Fibroblast of skin of scalp (primary cell): ENCODE measurements around the gene BMERB1.
A peak's percentile ranks its signal among the peaks of the same experiment; 100 is the strongest.
"Not testable (repeated sequence)": the region's sequence is repeated elsewhere in the genome, so short reads cannot be mapped to it uniquely, and the experiment has no call there.

Experiments
- DNase-seq: peaks from one replicate; pipeline ENCODE4 v3.0.0-alpha.2; 2013

Gene BMERB1

DNA sequence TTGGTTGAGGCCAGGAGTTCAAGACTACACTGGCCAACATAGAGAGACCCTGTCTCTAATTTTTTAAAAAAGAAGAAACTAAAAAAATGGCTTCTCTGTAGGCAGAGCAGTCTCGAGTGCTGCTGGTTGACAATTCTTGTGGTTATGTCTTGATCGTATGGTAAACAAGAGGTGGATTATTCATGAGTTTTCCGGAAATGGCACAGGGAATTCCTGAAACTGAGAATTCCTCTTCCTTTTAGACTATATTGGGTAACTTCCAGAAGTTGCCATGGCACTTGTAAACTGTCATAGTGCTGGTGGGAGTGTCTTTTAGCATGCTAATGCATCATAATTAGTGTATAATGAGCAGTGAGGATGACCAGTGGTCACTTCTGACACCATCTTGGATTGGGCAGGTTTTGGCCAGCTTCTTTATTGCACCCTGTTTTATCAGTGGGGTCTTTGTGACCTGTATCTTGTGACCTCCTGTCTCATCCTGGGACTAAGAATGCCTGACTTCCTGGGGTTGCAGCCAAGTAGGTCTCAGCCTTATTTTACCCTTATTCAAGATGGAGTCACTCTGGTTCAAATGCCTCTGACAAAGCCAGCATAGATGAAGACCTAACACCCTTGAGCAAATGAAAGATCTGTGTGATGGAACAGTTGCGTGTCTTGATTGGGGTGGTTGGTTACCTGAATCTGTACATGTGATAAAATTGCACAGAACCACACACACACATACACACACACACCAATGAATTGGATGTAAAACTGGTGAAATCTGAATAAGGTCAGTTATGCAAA, 30.2 kb downstream of the BMERB1 start:
- DNase-seq, result no peak

DNA sequence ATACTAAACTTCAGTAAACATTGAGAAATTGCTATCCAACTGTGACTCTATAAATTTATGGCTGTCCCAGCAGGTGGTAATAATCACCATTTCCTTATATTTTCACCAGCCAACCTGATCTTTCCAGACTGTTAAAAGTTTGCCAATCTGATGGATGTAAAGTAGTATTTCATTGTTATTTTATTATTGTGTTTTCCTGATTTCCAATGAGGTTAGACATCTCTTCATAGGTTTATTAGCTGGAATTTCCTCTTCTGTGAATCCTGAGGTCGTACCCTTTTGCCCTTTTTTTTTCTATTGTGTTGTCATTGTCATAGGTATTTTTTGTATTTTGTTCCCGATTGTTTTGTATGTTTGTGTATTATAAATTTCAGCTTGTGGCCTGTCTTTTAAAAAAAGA, 31.7 kb downstream of the BMERB1 start:
- DNase-seq, result no peak

DNA sequence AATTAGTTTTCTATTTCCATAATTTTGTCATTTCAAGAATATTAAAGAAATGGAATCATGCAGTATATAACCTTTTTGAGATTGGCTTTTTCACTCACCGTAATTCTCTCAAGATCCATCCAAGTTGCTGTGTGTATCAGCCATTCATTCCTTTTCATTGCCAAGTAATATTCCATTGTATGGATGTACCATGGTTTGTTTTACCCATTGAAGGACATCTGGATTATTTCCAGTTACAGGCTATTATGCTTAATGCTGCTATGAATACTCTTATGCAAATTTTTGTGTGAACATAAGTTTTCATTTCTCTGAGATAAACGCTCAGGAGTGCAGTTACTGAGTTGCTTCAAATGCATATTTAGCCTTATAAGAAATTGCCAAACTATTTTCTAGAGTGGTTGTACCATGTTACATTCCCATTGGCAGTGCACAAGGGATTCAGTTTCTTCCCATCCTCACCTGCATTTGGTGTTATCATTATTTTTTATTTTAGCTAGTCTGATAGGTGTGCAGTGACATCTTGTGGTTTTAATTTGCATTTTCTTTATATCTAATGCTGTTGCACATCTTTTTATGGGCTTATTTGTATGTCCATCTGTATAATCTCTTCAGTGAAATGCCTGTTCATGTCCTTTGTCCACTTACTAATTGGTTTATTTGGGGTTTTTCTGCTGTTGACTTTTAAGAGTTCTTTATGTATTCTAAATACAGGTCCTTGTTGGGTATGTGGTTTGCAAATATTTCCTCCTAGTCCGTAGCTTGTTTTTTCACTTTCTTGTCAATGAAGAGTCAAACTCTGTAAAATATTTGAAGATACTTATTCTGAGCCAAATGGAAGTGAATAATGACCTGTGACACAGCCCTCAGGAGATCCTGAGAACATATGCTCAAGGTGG, 32.7 kb downstream of the BMERB1 start:
- DNase-seq, result no peak

DNA sequence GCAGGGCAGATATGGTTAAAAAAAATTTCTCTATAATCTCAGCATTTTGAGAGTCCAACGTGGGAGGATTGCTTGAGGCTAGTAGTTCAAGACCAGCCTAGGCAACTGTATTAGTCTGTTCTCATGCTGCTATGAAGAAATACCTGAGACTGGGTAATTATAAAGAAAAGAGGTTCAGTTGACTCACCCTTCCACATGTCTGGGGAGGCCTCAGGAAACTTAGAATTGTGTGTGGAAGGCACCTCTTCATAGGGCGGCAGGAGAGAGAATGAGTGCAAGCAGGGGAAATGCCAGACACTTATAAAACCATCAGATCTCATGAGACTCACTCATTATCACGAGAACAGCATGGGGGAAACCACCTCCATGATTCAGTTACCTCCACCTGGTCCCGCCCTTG, 42.6 kb downstream of the BMERB1 start:
- DNase-seq, result not testable (repeated sequence)

- no peak for DNase-seq
Observed at GRCh38 chr16:15477802-15478201, 43.4 kb downstream of the BMERB1 start.

DNA sequence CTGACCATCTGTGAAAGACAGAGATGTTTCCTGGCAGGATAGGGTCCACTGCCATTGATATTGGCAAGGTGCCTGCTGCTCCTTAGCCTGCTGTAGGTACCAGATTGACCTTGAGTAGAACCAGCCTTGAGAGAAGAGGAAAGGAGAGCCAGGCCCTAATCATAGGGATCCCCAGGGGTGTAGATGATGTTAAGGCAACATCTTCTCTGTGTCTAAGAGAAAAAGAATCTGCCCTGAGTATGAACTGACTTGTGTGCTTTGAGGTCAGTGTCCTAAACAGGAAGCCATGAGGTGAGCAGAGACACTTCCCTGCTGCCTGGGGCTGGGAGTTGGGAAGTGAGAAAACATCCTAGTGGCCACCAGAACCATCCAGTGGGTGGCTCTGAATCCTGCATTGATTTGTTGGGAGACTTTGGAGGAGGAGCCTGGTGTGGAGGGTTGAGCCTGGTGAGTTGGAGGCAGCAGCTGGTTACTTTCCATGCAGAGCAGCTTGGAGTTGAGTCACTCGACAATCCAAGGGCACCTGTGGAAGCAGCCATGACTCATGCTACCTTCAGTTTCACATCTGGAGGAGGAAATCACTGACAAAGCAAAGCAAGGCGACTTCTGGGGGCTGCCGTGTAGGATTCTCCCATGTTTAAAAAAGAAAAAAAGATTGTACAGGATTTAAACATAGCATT, 47.8 kb downstream of the BMERB1 start:
- DNase-seq, result peak; percentile 84

- no peak for DNase-seq
Observed at GRCh38 chr16:15482748-15483298, 48.4 kb downstream of the BMERB1 start.

DNA sequence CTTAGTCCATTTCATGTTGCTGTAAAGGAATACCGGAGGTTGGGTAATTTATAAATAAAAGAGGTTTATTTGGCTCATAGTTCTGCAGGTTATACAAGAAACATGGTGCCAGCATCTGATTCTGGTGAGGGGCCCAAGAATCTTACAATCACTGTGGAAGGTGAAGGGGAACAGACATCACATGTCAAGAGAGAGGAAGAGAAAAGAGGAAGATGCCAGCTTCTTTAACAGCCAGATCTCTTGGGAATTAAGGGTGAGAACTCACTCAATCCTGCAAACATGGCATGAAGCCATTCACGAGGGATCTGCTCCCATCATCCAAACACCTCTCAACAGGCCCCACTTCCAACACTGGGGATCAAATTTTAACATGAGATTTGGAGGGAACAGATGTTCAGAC, 49.5 kb downstream of the BMERB1 start:
- no peak for DNase-seq

- DNase-seq, result no peak
Observed at GRCh38 chr16:15484662-15485061, 50.3 kb downstream of the BMERB1 start.

GRCh38 chr16:15485175-15485574, 50.8 kb downstream of the BMERB1 start:
- DNase-seq, result no peak

GRCh38 chr16:15486661-15487060, 52.3 kb downstream of the BMERB1 start:
- no peak for DNase-seq

- no peak for DNase-seq
Observed at GRCh38 chr16:15487336-15488284, 53.2 kb downstream of the BMERB1 start.

- no peak for DNase-seq
Observed at GRCh38 chr16:15489016-15489415, 54.6 kb downstream of the BMERB1 start.

DNA sequence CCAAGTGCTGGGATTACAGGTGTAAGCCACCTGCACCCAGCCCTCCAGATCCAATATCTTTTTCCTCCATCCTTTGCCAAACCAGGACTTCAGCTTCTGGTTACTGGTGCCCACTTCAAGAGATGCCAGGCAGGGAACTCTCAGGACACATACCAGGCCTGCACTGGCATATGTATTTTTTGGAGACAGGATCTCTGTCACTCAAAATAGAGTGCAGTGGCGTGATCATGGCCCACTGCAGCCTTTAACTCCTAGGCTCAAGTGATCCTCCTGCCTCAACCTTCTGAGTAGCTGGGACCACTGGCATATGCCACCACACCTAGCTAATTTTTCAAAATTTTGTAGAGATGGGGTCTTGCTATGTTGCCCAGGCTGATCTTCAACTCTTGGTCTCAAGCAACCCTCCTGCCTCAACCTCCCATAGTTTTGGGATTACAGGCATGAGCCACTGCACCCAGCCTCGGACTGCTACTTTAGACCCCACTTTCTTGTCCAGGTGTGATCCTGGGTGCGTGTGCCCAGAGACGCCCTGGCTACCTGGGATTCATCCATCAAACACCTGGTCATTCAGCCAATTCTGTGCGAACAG, 55.8 kb downstream of the BMERB1 start:
- no peak for DNase-seq

DNA sequence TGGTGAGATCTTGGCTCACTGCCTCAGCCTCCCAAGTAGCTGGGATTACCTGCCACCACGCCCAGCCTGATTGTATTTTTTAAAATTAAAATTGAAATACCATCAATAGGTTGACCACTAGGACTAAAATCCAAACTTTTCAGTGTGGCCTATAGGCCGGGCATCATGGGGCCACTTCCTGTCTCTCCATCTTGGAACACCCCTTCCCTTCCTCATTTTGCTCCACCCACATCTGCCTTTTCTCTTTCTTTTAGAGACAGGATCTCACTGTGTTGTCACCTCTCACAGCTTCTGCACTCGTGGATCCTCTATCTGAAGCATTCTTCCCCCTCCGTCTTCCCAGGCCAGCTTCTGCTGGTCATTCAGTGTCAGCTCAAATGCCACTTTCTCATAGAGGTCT, 57.0 kb downstream of the BMERB1 start:
- no peak for DNase-seq

DNA sequence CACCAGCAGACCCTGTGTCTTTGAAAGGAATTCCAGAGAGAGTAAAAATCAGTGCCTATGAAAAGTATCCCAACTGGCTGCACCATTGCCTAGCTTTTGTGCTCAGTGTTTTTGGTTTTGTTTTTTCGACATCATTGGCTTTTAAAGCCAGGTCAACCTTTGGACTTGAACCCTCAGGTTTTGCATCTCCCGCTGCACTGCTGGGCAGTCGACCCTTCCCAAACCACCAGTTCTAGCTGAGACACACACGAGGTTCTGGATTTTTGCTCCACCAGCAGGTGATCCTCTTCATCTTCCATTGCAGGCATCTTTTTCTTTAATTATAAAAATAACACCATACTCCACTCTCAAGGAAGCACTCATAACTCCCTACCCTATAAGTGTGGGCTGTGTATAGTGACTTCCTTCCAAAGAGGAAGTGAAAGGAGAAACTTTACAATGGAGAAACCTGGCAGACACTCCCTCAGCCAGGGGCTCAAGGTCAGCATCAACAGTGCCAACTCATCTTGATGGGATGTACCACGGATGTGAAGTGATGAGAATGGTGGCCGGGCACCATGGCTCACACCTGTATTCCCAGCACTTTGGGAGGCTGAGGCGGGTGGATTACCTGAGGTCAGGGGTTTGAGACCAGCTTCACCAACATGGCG, 57.8 kb downstream of the BMERB1 start:
- DNase-seq, result no peak

GRCh38 chr16:15493466-15494180, 59.2 kb downstream of the BMERB1 start:
- DNase-seq, result peak; percentile 93

DNA sequence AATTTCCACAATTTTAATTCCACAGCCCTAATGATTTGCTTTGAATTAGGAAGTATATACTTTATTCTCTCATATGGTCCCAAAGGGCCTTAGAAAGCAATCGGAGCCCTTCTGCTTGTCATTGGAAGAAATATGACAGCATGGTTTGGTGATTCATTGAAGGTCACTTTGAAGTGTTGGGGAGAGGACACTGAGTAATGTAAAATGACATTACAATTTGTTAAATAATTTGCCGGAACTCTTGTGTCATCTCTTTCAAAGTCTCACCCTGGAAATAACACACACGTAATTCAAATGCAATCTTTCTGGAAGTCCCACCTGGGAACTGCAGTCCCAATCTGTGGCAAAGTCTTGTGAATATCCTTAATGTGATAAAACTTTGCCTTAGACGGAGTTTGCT, 59.8 kb downstream of the BMERB1 start:
- DNase-seq, result peak; percentile 80

GRCh38 chr16:15495898-15496297, 61.5 kb downstream of the BMERB1 start:
- DNase-seq, result no peak
